GM11168 (cell line): ENCODE data around the gene IL4.
"Not testable (repeated sequence)": the region's sequence is repeated elsewhere in the genome, so short reads cannot be mapped to it uniquely, and the experiment has no call there.

ENCODE experiments used
- in situ Hi-C: fragments of 300-500 bp; cut with MboI; formaldehyde crosslinking; loops from one replicate; pipeline ENCODE4 v1.12.0; 2022; ENCODE audit warnings: low sequenced_read_pairs; ENCODE audit not compliant: unreplicated experiment

Gene IL4

DNA sequence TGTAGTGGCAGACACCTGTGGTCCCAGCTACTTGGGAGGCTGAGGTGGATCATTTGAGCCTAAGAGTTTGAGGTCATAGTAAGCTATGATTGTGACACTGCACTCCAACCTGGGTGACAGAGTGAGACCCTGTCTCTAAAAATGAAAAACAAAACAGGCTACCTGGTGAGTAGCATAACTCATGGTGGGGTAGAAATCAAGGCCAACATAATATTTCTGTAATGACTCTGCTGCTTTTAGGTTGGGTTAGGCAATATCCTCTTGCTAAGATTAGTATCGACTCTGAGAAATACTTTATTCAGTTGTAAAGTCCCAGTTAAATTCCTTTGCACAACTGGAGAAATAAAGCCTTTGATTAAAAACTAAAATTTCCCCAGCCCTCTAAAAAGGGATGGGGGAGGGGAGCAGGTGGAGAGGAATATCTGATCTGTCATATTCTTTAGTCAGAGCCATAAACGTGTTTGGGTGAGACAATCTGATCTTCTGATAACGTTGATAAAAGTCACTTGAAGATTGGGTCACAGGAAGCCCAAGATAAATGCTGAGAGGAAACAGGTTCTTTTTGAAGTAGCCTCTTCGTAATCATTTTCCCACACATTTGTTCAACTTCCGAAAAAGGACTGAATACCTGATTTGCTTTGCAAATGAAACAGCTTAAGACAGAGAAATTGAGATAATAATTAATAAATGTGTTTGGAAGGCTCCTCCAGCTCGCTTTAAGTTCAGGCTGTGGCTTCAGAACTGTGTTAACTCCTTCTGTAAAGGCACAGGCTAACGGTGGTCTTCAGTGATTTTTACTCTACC is 14.9 kb downstream of the IL4 start:
- in situ Hi-C loops = no loop called here

DNA sequence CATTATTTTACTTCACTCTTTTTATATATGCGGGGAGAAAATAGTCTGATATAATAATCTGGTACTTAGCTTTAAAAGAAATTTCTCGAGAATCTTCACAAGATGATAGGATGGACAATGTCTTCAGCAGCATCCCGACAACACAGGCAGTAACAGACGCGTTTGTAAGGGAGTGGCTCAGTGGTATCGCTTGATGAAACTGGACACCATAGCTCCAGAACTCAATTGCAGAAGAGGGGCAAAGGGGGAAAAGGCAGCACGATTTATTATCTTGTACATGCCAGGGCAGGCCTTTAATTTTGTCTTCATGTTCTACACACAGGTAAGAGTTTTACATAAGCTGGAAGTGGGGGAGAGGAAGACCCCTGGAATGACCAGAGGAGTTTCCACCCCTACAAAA is 15.7 kb downstream of the IL4 start:
- in situ Hi-C loops = no loop called here

- in situ Hi-C loops = no loop called here
Measured at GRCh38 chr5:132690156-132690555, 16.4 kb downstream of the IL4 start.

- in situ Hi-C loops = not testable (repeated sequence)
Measured at GRCh38 chr5:132691755-132692631, 18.2 kb downstream of the IL4 start.

DNA sequence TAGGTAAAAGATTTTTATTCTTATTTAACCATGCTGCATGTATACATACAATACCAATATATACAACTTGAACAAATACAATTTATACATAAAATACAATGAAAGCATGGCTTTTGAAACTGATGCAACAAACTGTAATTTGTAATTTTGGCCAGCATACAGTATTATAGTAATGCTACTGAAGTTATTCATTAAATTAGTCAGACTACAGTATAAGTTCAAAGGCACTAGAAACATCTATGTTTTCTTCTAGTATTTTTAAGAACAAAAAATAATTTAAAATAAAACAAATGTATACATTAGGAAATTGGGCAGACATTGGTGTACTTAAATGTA is 18.8 kb downstream of the IL4 start:
- in situ Hi-C loops = no loop called here

DNA sequence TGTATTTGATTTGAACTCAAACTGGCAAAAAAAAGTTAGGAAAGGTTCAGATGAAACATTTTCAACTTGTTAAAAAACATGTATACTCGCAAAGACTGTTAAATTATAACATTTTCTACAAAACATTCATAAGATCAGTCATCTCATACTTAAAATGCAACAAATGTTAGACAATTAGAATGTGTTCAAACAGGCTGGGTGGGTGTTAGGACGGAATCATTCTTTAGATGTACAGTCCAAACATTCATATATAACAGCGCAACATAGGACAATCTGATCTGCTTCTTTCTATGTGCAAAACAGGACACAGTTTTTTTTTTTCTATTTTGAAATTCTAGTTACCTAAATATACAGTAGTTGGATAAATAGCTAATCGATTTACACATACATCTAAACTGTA is 22.2 kb downstream of the IL4 start:
- in situ Hi-C loops = no loop called here

DNA sequence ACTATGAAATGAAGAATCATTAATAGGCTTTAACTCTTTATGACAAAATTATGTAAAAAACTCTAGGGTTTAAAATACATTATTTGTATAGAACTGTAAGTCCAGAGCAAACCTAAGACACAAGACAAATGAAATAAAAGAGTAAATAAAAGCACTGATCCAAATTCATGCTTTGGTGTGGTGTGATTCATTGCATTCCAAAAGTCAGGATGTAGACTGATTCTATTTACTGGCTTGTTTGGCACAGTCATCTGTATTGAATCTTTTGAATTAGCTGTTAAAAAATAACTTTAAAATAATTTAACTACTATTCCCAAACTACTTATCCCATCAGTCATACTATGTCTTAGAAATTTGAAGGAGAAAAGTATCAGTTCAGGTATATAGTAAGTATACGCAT is 31.1 kb downstream of the IL4 start:
- in situ Hi-C loops = no loop called here

DNA sequence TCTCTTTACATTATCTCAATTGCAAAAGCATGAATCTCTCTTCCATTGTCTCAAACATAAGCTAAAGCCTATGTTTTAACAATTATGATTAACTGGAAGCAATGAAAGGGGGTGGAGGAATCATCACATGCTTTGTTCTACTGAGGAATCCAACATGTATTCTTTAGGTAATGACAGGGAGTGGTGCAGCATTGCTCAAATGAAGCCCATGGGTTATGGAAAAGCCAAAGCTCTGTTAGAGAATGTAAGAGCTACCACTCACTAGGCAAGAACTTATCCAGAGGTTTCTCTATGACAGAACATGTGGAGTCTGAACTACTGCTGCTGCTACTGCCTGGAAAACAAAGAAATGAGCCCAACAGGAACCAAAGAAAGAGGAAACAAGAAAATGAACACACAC is 34.9 kb downstream of the IL4 start:
- in situ Hi-C loops = no loop called here

GRCh38 chr5:132714456-132715307 is 40.9 kb downstream of the IL4 start:
- in situ Hi-C loops = no loop called here

DNA sequence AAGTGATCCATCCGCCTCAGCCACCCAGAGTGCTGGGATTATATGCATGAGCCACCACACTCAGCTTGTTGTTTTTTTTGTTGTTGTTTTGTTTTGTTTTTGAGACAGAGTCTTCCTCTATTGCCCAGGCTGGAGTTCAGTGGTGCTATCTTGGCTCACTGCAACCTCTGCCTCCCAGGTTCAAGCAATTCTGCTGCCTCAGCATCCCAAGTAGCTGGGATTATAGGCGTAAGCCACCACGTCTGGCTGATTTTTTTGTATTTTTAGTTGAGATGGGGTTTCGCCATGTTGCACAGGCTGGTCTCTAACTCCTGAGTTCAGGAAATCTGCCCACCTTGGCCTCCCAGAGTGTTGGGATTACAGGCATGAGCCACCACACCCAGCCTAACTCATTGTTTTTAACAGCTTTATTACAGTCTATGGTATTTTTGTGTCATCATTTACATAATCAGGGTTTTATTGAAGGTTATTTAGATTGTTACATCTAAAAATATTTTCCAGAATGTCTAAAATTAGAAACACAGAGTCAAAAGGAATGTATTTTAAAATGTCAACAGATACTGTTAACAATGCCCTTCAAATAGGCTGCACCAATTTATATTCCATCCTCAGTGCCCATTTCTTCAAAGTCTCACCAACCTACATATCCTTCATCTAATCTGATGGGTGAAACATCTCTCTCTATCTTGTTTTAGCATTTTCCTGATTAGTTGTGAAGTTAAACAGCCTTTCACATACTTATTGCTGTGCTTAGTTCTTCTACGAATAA is 44.9 kb downstream of the IL4 start:
- in situ Hi-C loops = no loop called here

DNA sequence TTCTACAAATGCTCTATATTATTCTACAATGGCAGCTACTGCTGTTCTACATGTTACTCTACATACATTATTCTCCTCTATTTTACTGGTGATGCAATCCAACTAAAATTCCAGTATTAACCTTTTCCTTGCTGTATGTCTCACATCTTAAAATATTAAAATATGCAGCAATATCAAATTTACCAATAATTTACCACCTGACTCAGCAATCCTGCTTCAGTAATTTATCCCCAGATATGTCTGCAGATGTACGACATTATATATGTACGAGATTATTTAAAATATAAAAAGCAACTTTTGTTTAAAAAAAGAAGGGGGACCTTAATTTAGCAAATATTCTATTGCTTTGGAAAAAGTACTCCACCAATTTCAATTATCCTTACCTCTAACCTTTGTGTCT is 52.0 kb downstream of the IL4 start:
- in situ Hi-C loops = no loop called here

DNA sequence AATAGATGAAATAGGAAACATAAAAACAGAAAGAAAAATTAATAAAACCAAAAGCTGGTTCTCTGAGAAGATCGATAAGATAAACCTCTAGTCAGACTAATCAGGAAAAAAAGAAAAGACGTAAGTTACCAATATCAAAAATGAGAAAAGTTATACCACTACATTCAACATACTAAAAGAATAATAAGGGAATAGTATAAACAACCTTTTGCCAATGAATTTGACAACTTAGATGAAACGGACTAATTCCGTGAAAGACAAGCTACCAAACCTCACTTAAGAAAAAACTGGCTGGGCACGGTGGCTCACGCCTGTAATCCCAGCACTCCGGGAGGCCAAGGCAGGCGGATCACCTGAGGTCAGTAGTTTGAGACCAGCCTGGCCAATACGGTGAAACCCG is 56.1 kb downstream of the IL4 start:
- in situ Hi-C loops = no loop called here
